ENCODE measurements around the gene TMEM42.

Gene TMEM42

DNA sequence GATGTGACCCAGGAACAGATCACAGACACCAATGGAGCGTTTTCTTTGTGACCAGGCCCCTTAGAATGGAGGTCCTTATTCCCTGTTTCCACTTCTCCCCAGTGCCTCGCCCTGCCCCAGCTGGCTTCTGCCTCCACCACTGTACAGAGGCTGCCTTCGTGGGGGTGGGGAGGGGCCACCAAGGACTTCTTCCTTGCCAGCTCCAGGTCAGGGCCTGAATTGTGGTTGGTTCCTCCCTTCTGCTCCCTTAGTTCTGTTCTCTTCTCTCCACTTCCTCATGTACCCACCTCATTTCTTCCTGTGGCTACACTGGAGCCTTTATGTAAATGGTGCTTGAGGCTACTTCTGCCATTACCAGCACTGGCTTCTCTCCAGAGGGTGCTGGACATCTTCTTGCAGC lies 29.1 kb downstream of the TMEM42 start:
- H3K4me1 Mint-ChIP-seq, result no peaks in the 10 kb centered on the region
- no peak overlapping the region for H3K4me3 Mint-ChIP-seq
- H3K36me3 Mint-ChIP-seq, result no peaks in the 10 kb centered on the region
- no peak for ATAC-seq
- H3K27ac Mint-ChIP-seq, result no peak overlapping the region
- DNase-seq (ENCODE audit: low spot score in 2 of 2), result no peak
- no peaks in the 10 kb centered on the region for H3K9me3 Mint-ChIP-seq

DNA sequence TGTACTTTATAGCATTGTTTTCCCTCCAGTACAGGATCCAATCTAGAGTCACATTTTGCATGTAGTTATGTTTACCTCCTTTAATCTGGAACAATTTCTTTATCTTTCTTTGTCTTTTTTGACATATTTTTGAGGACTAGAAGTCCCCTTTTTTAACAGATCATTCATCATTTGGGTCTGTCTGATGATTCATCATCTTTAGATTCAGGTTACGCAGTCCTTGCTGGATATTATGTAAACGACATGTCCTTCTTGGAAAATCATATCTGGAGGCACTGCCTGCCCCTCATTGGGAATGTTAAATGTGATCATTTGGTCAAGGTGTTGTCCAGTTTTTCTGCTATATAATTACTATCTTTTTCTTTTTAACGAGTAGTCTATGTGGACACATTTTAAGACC lies 31.0 kb downstream of the TMEM42 start:
- Mint-ChIP-seq H3K4me1 (no peaks in the 10 kb centered on the region), H3K27ac (no peak overlapping the region), H3K4me3 (no peak overlapping the region), H3K9me3 (no peaks in the 10 kb centered on the region), H3K36me3 (no peaks in the 10 kb centered on the region)
- ATAC-seq, result no peak
- DNase-seq (ENCODE audit: low spot score in 2 of 2), result no peak

DNA sequence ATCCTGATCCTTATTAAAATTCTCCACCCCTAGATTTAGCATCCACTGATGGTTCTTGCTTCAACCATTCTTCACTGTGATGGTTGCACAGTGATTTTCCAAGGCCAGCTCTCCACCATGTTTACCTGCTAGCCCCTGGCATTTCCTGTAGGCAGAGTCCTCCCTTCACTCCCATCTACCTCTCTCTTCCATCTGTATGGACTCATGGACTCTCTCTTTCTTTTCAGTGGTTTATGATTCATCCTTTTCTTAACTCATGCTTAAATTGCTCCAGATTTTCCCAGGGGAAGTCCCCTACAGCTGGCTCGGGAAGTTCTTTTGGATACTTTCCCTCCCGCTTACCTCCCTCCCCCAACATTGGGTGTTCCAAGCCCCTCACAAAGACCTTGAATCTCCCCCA lies 31.4 kb downstream of the TMEM42 start:
- no peak for DNase-seq (ENCODE audit: low spot score in 2 of 2)
- no peaks in the 10 kb centered on the region for H3K4me1 Mint-ChIP-seq
- no peaks in the 10 kb centered on the region for H3K9me3 Mint-ChIP-seq
- no peaks in the 10 kb centered on the region for H3K36me3 Mint-ChIP-seq
- no peak for ATAC-seq
- H3K4me3 Mint-ChIP-seq, result no peak overlapping the region
- no peak overlapping the region for H3K27ac Mint-ChIP-seq

- no peak overlapping the region for H3K27ac Mint-ChIP-seq
- no peak overlapping the region for H3K4me3 Mint-ChIP-seq
- H3K4me1 Mint-ChIP-seq, result no peaks in the 10 kb centered on the region
- no peaks in the 10 kb centered on the region for H3K9me3 Mint-ChIP-seq
- no peaks in the 10 kb centered on the region for H3K36me3 Mint-ChIP-seq
- DNase-seq (ENCODE audit: low spot score in 2 of 2) (no peak), ATAC-seq (no peak)
These were observed 32.8 kb downstream of the TMEM42 start for GRCh38 chr3:44894485-44894884.

DNA sequence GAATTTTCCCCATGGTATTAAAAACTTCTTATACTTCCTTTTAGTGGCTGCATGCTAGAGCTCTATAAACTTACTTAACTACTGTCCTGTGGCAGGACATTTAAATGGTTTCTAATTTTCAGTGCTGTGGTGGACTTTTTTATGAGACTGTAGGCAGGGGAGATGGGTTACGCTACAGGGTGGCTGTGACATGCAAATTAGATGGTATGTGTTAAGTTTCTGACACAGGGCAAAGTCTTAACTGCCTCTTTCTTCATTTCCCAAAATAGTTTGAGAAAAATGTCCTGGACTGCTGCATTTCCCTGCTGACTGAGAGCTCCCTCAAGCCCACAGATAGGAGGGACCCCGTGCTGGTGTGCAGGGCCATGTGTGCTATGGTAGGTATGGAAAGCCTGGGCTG lies 34.7 kb downstream of the TMEM42 start:
- no peak for DNase-seq (ENCODE audit: low spot score in 2 of 2)
- ATAC-seq, result no peak
- no peaks in the 10 kb centered on the region for H3K4me1 Mint-ChIP-seq
- H3K27ac Mint-ChIP-seq, result no peak overlapping the region
- H3K9me3 Mint-ChIP-seq, result no peaks in the 10 kb centered on the region
- no peaks in the 10 kb centered on the region for H3K36me3 Mint-ChIP-seq
- H3K4me3 Mint-ChIP-seq, result no peak overlapping the region

DNA sequence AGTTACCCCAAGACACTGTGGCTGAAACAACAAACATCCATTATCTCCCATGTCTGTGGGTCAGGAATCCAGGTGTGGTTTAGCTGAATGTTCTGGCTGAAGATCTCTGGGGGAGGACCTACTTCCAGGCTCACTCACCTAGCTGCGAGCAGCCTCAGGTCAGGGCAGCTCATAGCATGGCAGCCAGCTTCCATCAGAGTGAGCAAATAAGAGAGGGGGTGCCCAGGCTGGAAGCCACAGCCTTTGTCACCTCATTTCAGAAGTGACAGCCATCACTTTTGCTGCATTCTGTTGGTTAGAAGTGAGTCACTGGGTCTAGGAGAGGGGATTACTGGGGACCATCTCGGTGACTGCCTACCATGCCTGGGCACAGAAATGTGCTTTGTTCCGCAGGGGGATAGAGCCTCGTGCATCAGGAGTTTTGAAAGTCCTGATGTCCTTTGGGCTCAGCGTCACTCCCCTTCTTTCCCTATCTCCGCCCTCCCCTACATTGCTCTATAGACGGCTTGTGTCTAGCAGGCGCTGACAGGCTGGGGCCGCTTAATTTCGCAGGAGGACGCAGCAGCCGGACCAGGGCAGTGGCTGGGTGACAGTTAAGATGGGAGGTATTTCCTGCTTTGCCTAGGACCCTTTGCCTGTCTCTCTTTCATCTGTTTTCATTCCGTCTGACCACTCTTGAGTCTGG lies 38.1 kb downstream of the TMEM42 start:
- ATAC-seq (peak; percentile 61), DNase-seq (ENCODE audit: low spot score in 2 of 2) (no peak)
- Mint-ChIP-seq H3K4me1 (no peaks in the 10 kb centered on the region), H3K36me3 (no peaks in the 10 kb centered on the region), H3K4me3 (no peak overlapping the region), H3K9me3 (no peaks in the 10 kb centered on the region), H3K27ac (no peak overlapping the region)

DNA sequence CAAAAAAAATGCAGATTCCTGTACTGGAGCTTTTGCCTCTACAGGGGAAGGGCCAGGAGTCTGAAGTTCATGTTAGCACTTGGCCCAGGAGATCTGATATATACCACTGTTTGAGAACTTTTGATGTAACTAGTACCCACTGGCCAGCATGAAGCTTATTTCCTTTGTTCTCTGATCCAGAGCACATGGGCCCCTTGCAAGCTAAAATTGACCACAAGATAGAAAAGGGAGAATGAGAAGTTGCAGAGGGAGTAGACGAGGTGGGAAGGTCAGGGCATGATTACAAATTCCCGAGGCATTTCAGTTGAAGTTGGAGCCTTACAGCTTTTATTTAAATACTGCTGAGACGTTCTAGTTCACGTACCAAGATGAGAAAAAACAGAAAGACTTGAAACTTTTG lies 40.9 kb downstream of the TMEM42 start:
- Mint-ChIP-seq H3K4me3 (no peak overlapping the region), H3K4me1 (no peaks in the 10 kb centered on the region), H3K27ac (no peak overlapping the region), H3K36me3 (no peaks in the 10 kb centered on the region), H3K9me3 (no peaks in the 10 kb centered on the region)
- DNase-seq (ENCODE audit: low spot score in 2 of 2) (no peak), ATAC-seq (no peak)

DNA sequence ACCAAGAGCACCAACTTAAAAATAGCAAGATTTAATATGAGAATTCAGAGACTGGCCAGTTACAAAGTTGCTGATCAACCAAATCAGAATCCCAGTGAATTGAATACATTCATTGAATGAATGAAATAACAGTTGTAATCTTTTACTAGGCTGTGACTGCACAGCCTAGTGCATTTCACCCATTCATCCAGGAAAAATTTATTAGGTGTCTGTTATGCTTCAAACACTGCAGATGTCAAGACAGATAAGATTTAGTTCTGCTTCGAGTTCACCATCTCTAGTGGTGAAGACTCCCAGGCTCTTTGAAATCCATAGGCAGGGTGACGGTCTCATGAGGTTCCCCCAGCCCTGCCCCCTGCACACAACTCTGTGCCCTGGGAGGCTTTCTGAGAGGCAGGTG lies 41.6 kb downstream of the TMEM42 start:
- no peak for DNase-seq (ENCODE audit: low spot score in 2 of 2)
- no peak for ATAC-seq
- Mint-ChIP-seq H3K9me3 (no peaks in the 10 kb centered on the region), H3K36me3 (no peaks in the 10 kb centered on the region), H3K4me1 (no peaks in the 10 kb centered on the region), H3K27ac (no peak overlapping the region), H3K4me3 (no peak overlapping the region)

GRCh38 chr3:44903751-44904150 lies 42.0 kb downstream of the TMEM42 start:
- no peaks in the 10 kb centered on the region for H3K4me1 Mint-ChIP-seq
- no peak overlapping the region for H3K4me3 Mint-ChIP-seq
- H3K9me3 Mint-ChIP-seq, result no peaks in the 10 kb centered on the region
- ATAC-seq (no peak), DNase-seq (ENCODE audit: low spot score in 2 of 2) (no peak)
- no peak overlapping the region for H3K27ac Mint-ChIP-seq
- H3K36me3 Mint-ChIP-seq, result no peaks in the 10 kb centered on the region

DNA sequence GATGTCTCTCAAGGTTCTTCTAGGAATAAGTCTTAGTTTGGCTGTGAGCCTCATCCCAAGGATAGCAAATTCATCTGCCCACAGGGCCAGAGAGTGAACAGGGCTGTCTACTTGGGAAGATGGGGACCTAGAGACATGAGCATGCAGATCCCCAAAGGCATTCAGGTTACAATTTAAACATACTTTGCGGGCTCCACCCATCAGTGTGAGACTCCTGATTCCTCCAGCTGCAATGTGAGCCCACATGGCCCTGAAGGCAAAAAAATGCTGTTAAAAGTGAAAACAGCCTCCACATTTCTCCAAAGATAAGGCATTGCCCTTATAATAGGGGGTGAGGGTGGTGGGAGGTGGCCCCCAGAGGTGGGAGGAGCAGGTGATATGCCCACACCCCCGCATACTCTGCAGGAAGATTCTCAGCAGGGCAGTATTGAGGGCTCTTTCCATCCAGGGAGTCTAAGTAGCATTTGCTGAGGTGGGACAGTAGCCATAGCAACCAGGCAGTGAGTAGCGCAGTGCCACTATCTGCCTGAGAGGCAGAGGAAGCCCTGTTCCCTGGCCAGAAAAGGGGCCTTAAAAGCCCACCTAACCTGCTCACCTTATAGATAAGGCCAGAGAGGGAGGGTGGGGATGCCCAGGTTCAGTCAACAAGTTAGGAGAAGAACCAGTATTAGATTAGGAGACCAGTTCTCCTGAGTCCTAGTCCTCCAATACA lies 43.9 kb downstream of the TMEM42 start:
- DNase-seq (ENCODE audit: low spot score in 2 of 2), result no peak
- Mint-ChIP-seq H3K9me3 (no peaks in the 10 kb centered on the region), H3K4me1 (no peaks in the 10 kb centered on the region), H3K36me3 (no peaks in the 10 kb centered on the region), H3K4me3 (no peak overlapping the region), H3K27ac (no peak overlapping the region)
- ATAC-seq, result no peak

DNA sequence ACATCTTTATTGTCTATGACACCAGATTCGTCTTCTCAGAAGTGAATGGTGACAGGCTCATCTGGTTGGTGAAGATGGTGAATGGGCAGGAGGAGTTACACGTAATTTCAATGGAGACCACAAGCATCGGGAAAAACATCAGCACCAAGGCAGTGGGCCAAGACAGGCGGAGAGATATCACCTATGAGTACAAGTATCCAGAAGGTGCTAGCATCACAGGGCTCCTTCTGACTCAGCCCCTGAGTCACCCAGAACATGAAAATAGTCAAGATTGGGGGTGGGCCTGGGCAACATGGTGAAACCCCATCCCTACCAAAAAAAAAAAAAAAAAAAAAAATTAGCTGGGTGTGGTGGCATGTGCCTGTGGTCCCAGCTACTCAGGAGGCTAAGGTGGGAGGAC lies 45.3 kb downstream of the TMEM42 start:
- Mint-ChIP-seq H3K9me3 (no peaks in the 10 kb centered on the region), H3K27ac (no peak overlapping the region), H3K36me3 (no peaks in the 10 kb centered on the region), H3K4me1 (no peaks in the 10 kb centered on the region), H3K4me3 (no peak overlapping the region)
- DNase-seq (ENCODE audit: low spot score in 2 of 2) (no peak), ATAC-seq (peak; percentile 68)

DNA sequence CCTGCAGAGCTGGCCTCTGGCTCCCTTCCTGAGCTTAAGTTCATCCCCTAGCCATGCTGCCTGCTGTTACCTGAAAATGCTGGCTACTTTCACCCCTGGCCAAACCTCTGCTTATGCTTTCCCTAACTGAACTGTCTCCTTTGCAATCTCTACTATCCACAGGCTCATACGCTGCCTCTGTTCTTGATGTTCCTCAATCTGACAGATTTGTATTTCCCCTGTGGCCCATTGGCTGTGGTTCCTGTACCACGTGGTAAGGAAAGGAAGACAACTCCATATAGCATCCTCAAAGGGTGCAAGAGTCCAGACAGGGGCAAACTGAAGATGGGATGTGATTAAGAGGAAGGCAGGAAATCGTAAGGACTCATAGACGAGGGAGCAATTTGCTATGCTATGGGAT lies 45.9 kb downstream of the TMEM42 start:
- H3K4me1 Mint-ChIP-seq, result no peaks in the 10 kb centered on the region
- H3K36me3 Mint-ChIP-seq, result no peaks in the 10 kb centered on the region
- ATAC-seq (no peak), DNase-seq (ENCODE audit: low spot score in 2 of 2) (no peak)
- H3K27ac Mint-ChIP-seq, result no peak overlapping the region
- H3K4me3 Mint-ChIP-seq, result no peak overlapping the region
- H3K9me3 Mint-ChIP-seq, result no peaks in the 10 kb centered on the region

GRCh38 chr3:44909063-44909462 lies 47.4 kb downstream of the TMEM42 start:
- Mint-ChIP-seq H3K9me3 (no peaks in the 10 kb centered on the region), H3K36me3 (no peaks in the 10 kb centered on the region), H3K4me3 (no peak overlapping the region), H3K4me1 (no peaks in the 10 kb centered on the region), H3K27ac (no peak overlapping the region)
- DNase-seq (ENCODE audit: low spot score in 2 of 2) (no peak), ATAC-seq (no peak)

- ATAC-seq, result no peak
- Mint-ChIP-seq H3K36me3 (no peaks in the 10 kb centered on the region), H3K9me3 (no peaks in the 10 kb centered on the region), H3K4me1 (no peaks in the 10 kb centered on the region), H3K27ac (no peak overlapping the region), H3K4me3 (no peak overlapping the region)
- no peak for DNase-seq (ENCODE audit: low spot score in 2 of 2)
These were observed 49.0 kb downstream of the TMEM42 start for GRCh38 chr3:44910693-44911092.

DNA sequence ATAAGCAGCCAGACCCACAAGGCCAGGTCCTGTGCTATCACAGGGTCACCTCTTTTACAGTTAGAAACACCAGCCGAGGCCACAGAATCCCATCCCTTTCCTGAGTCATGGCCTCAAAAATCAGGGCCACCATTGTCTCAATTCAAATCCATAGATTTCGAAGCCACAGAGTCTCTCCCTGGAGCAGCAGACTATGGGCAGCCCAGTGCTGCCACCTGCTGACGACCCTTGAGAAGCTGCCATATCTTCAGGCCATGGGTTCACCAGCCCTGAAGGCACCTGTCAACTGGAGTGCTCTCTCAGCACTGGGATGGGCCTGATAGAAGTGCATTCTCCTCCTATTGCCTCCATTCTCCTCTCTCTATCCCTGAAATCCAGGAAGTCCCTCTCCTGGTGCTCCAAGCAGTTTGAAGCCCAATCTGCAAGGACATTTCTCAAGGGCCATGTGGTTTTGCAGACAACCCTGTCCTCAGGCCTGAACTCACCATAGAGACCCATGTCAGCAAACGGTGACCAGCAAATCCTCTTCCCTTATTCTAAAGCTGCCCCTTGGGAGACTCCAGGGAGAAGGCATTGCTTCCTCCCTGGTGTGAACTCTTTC lies 52.3 kb downstream of the TMEM42 start:
- Mint-ChIP-seq H3K9me3 (no peaks in the 10 kb centered on the region), H3K4me3 (no peak overlapping the region), H3K36me3 (no peaks in the 10 kb centered on the region), H3K4me1 (no peaks in the 10 kb centered on the region), H3K27ac (no peak overlapping the region)
- peak; percentile 53 to 74 for DNase-seq (ENCODE audit: low spot score in 2 of 2)
- ATAC-seq, result peak; percentile 72

DNA sequence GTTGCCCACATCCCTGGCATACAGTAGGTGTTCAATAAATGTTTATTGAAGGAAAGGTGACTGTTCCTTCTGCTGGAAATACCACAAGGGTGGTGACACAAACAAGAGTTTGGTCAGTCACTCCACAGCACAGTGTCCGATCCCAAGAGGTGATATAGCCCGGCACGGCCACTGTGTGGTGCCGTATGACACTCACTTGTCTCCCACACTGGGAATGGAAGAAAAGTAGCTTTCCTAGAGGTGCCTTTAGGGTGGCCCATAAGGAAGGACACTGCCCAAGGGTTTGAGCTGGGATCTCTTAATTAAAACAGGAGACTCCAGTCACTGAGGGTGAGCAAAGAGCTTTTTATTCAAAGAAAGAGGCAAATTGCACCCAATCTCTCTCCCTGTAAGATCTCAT lies 53.2 kb downstream of the TMEM42 start:
- DNase-seq (ENCODE audit: low spot score in 2 of 2), result no peak
- no peak overlapping the region for H3K27ac Mint-ChIP-seq
- H3K9me3 Mint-ChIP-seq, result no peaks in the 10 kb centered on the region
- no peaks in the 10 kb centered on the region for H3K36me3 Mint-ChIP-seq
- no peaks in the 10 kb centered on the region for H3K4me1 Mint-ChIP-seq
- no peak overlapping the region for H3K4me3 Mint-ChIP-seq
- no peak for ATAC-seq

Measured in stimulated activated effector memory CD8-positive, alpha-beta T cell treated with anti-CD3 and anti-CD28 coated beads, Interleukin-12 subunit alpha, Interleukin-12 subunit beta, amount 100 ng/mL, for 72 hours (primary cell).